ENCODE results near the gene IMMT. TPM values are rescaled to one million over a fixed set of nuclear protein-coding genes. Genes with fewer than 3 reads are reported as not detected.

IMMT gene
- total RNA-seq, 1 experiment from 2014 or later, result 112 TPM

DNA sequence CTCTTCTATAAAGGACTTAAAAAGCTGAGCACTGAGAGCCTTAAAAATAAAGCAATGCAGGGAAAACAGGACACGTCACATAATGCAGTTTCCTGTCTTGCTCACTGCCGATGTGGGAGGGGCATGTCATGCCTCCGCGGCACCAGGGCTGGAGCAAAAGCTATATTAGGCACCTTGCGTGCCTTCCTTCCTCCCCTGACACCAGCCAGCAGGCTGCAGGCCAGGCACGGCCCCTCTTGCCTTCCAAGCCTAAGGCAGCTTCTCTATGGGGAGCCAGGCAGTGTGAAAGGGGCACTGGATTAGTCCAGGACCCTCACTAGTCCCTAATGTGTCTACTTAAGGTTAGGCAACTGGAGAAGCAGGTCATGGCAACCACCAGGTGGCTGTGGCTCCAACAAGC is 30.3 kb upstream of the IMMT start:
- no peaks in the 10 kb centered on the region for H3K79me1 ChIP-seq (ENCODE audit: insufficient read depth, low read depth, low read length, poor library complexity, severe bottlenecking)
- H3K23me2 ChIP-seq (ENCODE audit: insufficient read length, low read depth, low read length, poor library complexity, severe bottlenecking), result no peaks in the 10 kb centered on the region
- Mint-ChIP-seq H3K27ac (peak overlapping the region in 1 of 3 experiments; percentile 67; a peak in 1 of 7 replicates), H3K9me3 (no peaks in the 10 kb centered on the region), H3K36me3 (ENCODE audit: insufficient read depth in 1 of 3, low read depth in 3 of 3) (no peaks in the 10 kb centered on the region), H3K27me3 (ENCODE audit: low read depth) (no peaks in the 10 kb centered on the region; the same call in 1 of the 2 replicates), H3K4me1 (peaks cover 5 to 22% of the 10 kb centered on the region in 2 experiments), H3K4me3 (no peak overlapping the region)
- TF ChIP-seq, protein P1, sequence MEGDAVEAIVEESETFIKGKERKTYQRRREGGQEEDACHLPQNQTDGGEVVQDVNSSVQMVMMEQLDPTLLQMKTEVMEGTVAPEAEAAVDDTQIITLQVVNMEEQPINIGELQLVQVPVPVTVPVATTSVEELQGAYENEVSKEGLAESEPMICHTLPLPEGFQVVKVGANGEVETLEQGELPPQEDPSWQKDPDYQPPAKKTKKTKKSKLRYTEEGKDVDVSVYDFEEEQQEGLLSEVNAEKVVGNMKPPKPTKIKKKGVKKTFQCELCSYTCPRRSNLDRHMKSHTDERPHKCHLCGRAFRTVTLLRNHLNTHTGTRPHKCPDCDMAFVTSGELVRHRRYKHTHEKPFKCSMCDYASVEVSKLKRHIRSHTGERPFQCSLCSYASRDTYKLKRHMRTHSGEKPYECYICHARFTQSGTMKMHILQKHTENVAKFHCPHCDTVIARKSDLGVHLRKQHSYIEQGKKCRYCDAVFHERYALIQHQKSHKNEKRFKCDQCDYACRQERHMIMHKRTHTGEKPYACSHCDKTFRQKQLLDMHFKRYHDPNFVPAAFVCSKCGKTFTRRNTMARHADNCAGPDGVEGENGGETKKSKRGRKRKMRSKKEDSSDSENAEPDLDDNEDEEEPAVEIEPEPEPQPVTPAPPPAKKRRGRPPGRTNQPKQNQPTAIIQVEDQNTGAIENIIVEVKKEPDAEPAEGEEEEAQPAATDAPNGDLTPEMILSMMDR (conservative IDR thresholded peaks at IDR 0.05), result no peak
- H4K5ac ChIP-seq (ENCODE audit: insufficient read length, low read depth, low read length), result no peak overlapping the region
- no peak overlapping the region for H3K9ac ChIP-seq (ENCODE audit: extremely low read depth, insufficient read length, low read length)
- no peak overlapping the region for H3K56ac ChIP-seq (ENCODE audit: insufficient read length, low read depth, low read length)
- H3T11ph ChIP-seq (ENCODE audit: low read length), result no peak overlapping the region
- H2BK120ac ChIP-seq (ENCODE audit: low read depth, low read length, poor library complexity, severe bottlenecking), result no peak overlapping the region
- no peaks in the 10 kb centered on the region for H3K4me1 ChIP-seq (ENCODE audit: insufficient read depth, low read length)
- H4K20me1 ChIP-seq (ENCODE audit: control insufficient read depth, insufficient read depth, insufficient read length), result peaks cover 2% of the 10 kb centered on the region
- H3K4me2 ChIP-seq (ENCODE audit: insufficient read depth, insufficient read length, low read length), result no peak overlapping the region
- no peaks in the 10 kb centered on the region for H3K9me3 ChIP-seq (ENCODE audit: control insufficient read depth, low read depth, low read length)
- no peak overlapping the region for H3K18ac ChIP-seq (ENCODE audit: insufficient read length, low read depth, low read length)
- H2BK12ac ChIP-seq (ENCODE audit: insufficient read length, low read depth, low read length), result no peak overlapping the region
- no peak overlapping the region for H3K14ac ChIP-seq (ENCODE audit: insufficient read depth, low read length)
- H3K27ac ChIP-seq (ENCODE audit: insufficient read length, low read depth, low read length), result no peak overlapping the region
- H4K8ac ChIP-seq (replicated peaks; ENCODE audit: insufficient read length, low read depth, low read length), result no peak overlapping the region
- no peaks in the 10 kb centered on the region for H3K79me2 ChIP-seq (ENCODE audit: insufficient read depth, low read length)
- no peak for DNase-seq
- no peak overlapping the region for H3K23ac ChIP-seq (ENCODE audit: insufficient read length, low read depth, low read length)
- no peak overlapping the region for H3K4ac ChIP-seq (ENCODE audit: low read depth, low read length)
- no peak overlapping the region for H2BK15ac ChIP-seq (ENCODE audit: low read depth, low read length)
- H3K27me3 ChIP-seq (ENCODE audit: insufficient read depth, low read length), result no peaks in the 10 kb centered on the region
- no CpG with 5 or more reads among the region's 6 CpGs for WGBS (ENCODE audit: extremely low coverage, insufficient read length, low lambda C conversion rate)
- H2BK20ac ChIP-seq (ENCODE audit: low read depth, low read length, poor library complexity, severe bottlenecking), result no peak overlapping the region
- no peak overlapping the region for H2BK5ac ChIP-seq (ENCODE audit: insufficient read length, low read length)
- no peak overlapping the region for H4K91ac ChIP-seq (ENCODE audit: insufficient read length, low read depth, low read length)
- no peak overlapping the region for H2AK5ac ChIP-seq (ENCODE audit: insufficient read length, low read length)
- no peak overlapping the region for H2AFZ ChIP-seq (ENCODE audit: low read length)

Measured in H9 (cell line).